Measurements from ENCODE around the gene AOC1. TPM values are rescaled to one million over a fixed set of nuclear protein-coding genes. Genes with fewer than 3 reads are reported as not detected.
"Not testable (repeated sequence)": the region's sequence is repeated elsewhere in the genome, so short reads cannot be mapped to it uniquely, and the experiment has no call there.

Gene AOC1
- total RNA-seq, 1 donor from 2014 or later, result not detected

DNA sequence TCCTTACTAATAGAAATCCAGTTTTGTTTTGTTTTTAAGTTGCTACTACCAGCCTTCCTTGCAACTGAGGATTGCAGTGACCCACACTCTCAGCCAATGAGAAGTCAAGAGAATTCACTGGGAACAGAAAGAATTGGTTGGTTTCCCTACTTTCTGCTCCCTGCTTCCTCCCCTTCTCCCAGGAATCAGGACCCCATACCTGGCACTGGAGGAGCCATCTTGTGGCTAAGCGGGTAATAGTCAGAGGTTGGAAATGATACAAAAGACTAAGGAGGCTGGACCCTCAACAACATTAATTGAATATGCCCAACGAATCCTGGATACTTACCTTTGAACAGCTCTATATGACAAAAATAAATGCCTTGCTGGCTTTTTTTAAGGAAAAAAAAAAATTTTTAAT lies 45.5 kb upstream of the AOC1 start:
- TF ChIP-seq CTCF (IDR thresholded peaks at IDR 0.05), result no peak
- Mint-ChIP-seq H3K4me3 (ENCODE audit: unreplicated experiment) (no peak overlapping the region), H3K4me1 (ENCODE audit: low read depth) (no peaks in the 10 kb centered on the region), H3K36me3 (ENCODE audit: low read depth) (no peaks in the 10 kb centered on the region), H3K9me3 (ENCODE audit: low read depth) (peaks cover 17% of the 10 kb centered on the region), H3K27ac (ENCODE audit: unreplicated experiment) (no peak overlapping the region), H3K27me3 (ENCODE audit: low read depth) (peaks cover 20% of the 10 kb centered on the region)
- DNase-seq (ENCODE audit: low spot score), result no peak

GRCh38 chr7:150807616-150808438 lies 44.5 kb upstream of the AOC1 start:
- H3K27me3 Mint-ChIP-seq (ENCODE audit: low read depth), result peaks cover 11% of the 10 kb centered on the region
- not testable (repeated sequence) for H3K4me3 Mint-ChIP-seq (ENCODE audit: unreplicated experiment); H3K4me1 Mint-ChIP-seq (ENCODE audit: low read depth); H3K36me3 Mint-ChIP-seq (ENCODE audit: low read depth); DNase-seq (ENCODE audit: low spot score); H3K27ac Mint-ChIP-seq (ENCODE audit: unreplicated experiment)
- peaks cover 21% of the 10 kb centered on the region for H3K9me3 Mint-ChIP-seq (ENCODE audit: low read depth)

GRCh38 chr7:150814328-150815001 lies 37.9 kb upstream of the AOC1 start:
- Mint-ChIP-seq H3K4me3 (ENCODE audit: unreplicated experiment) (no peak overlapping the region), H3K36me3 (ENCODE audit: low read depth) (no peaks in the 10 kb centered on the region), H3K9me3 (ENCODE audit: low read depth) (peaks cover 33% of the 10 kb centered on the region), H3K27me3 (ENCODE audit: low read depth) (peaks cover 7% of the 10 kb centered on the region), H3K4me1 (ENCODE audit: low read depth) (no peaks in the 10 kb centered on the region), H3K27ac (ENCODE audit: unreplicated experiment) (no peak overlapping the region)
- no peak for DNase-seq (ENCODE audit: low spot score)
- TF ChIP-seq CTCF (IDR thresholded peaks at IDR 0.05), result no peak

DNA sequence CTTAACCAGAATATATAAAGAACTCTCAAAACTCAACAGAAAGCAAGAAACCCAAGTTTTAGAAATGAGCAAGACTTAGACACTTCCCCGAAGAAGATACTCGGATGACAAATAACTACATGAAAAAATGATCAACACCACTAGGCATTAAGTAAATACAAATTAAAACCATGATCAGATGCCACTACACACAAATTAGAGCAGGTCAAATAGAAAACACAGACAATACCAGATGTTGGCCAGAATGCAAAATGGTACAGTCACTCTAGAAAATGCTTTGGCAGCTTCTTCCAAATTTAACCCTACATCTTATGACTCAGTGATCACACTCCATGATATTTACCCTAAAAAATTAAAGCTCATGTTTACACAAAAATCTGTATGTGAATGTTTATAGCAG lies 33.3 kb upstream of the AOC1 start:
- Mint-ChIP-seq H3K27me3 (ENCODE audit: low read depth) (peaks cover 1% of the 10 kb centered on the region), H3K36me3 (ENCODE audit: low read depth) (no peaks in the 10 kb centered on the region), H3K4me3 (ENCODE audit: unreplicated experiment) (no peak overlapping the region), H3K9me3 (ENCODE audit: low read depth) (peaks cover 29% of the 10 kb centered on the region), H3K27ac (ENCODE audit: unreplicated experiment) (no peak overlapping the region), H3K4me1 (ENCODE audit: low read depth) (no peaks in the 10 kb centered on the region)
- no peak for DNase-seq (ENCODE audit: low spot score)
- no peak for TF ChIP-seq CTCF (IDR thresholded peaks at IDR 0.05)

- no peak for DNase-seq (ENCODE audit: low spot score)
- no peak overlapping the region for H3K4me3 Mint-ChIP-seq (ENCODE audit: unreplicated experiment)
- peaks cover 1% of the 10 kb centered on the region for H3K27me3 Mint-ChIP-seq (ENCODE audit: low read depth)
- TF ChIP-seq CTCF (IDR thresholded peaks at IDR 0.05), result no peak
- H3K4me1 Mint-ChIP-seq (ENCODE audit: low read depth), result no peaks in the 10 kb centered on the region
- peaks cover 25% of the 10 kb centered on the region for H3K9me3 Mint-ChIP-seq (ENCODE audit: low read depth)
- H3K36me3 Mint-ChIP-seq (ENCODE audit: low read depth), result no peaks in the 10 kb centered on the region
- no peak overlapping the region for H3K27ac Mint-ChIP-seq (ENCODE audit: unreplicated experiment)
Measured at GRCh38 chr7:150820148-150820547, 32.2 kb upstream of the AOC1 start.
